MCF 10A (cell line): ENCODE results near the gene SHISA3. TPM values are rescaled to one million over a fixed set of nuclear protein-coding genes. Genes with fewer than 3 reads are reported as not detected.
"Not testable (repeated sequence)": the region's sequence is repeated elsewhere in the genome, so short reads cannot be mapped to it uniquely, and the experiment has no call there.

Experiments used
- BruUV-seq: library from RNA; stranded (reverse); fragments of 400-500 nt; replicated peaks from 2 replicates; lab custom pipeline; 2021; lab: Mats Ljungman, UMichigan
- CTCF ChIA-PET: fragments of 300-600 bp; sonication (Branson Sonifier 250); formaldehyde crosslinking; extraction: SDS; loops from one replicate; lab custom pipeline; 2021; ENCODE audit warnings: antibody characterized with exemption, inconsistent platforms; lab: Yijun Ruan, JAX
- POLR2A ChIA-PET: fragments of 300-600, 350-650 bp; sonication (Branson Sonifier 250); formaldehyde crosslinking; extraction: SDS; loops from one replicate; lab custom pipeline; 2020; ENCODE audit warnings: antibody characterized with exemption, inconsistent platforms; lab: Yijun Ruan, JAX
- DNase-seq: peaks from one replicate; pipeline ENCODE4 v3.0.0-alpha.2; 2018; ENCODE audit not compliant: unreplicated experiment
- H3K27ac Mint-ChIP-seq: one replicate; pipeline ENCODE4 v1.8.0; 2022; ENCODE audit warnings: mild to moderate bottlenecking, low read depth, mixed read lengths; ENCODE audit not compliant: unreplicated experiment
- H3K27me3 Mint-ChIP-seq: one replicate; pipeline ENCODE4 v1.8.0; 2022; ENCODE audit warnings: mixed read lengths; ENCODE audit not compliant: insufficient read depth, unreplicated experiment
- H3K36me3 Mint-ChIP-seq: one replicate; pipeline ENCODE4 v1.8.0; 2022; ENCODE audit warnings: mild to moderate bottlenecking, moderate library complexity, mixed read lengths; ENCODE audit not compliant: insufficient read depth, unreplicated experiment
- H3K4me1 Mint-ChIP-seq: one replicate; pipeline ENCODE4 v1.8.0; 2022; ENCODE audit warnings: mixed read lengths; ENCODE audit not compliant: insufficient read depth, unreplicated experiment
- H3K4me3 Mint-ChIP-seq: one replicate; pipeline ENCODE4 v1.8.0; 2022; ENCODE audit warnings: mild to moderate bottlenecking, moderate library complexity, mixed read lengths; ENCODE audit not compliant: unreplicated experiment
- H3K9me3 Mint-ChIP-seq: one replicate; pipeline ENCODE4 v1.8.0; 2022; ENCODE audit warnings: mixed read lengths; ENCODE audit not compliant: unreplicated experiment
- CTCF ChIP-seq: fragments of 200-600 bp; IDR thresholded peaks from one replicate; pipeline ENCODE4 v1.8.0; 2022; ENCODE audit warnings: antibody characterized with exemption, mild to moderate bottlenecking; ENCODE audit not compliant: unreplicated experiment
- intact Hi-C: fragments of 100-400 bp; cut with micrococcal nuclease; formaldehyde crosslinking; loops from 2 replicates; pipeline ENCODE4 v1.14.1; 2022
- total RNA-seq: library from RNA; stranded (reverse); gene quantifications from 2 replicates; pipeline ENCODE4 v1.2.3, GENCODE V29; 2022

The SHISA3 gene
- total RNA-seq, 1 experiment from 2014 or later: not detected

GRCh38 chr4:42371305-42372252, 25.7 kb upstream of the SHISA3 start:
- Mint-ChIP-seq H3K4me3 (no peak overlapping the region), H3K27ac (no peak overlapping the region), H3K27me3 (no peaks in the 10 kb centered on the region), H3K36me3 (no peaks in the 10 kb centered on the region), H3K9me3 (no peaks in the 10 kb centered on the region), H3K4me1 (no peaks in the 10 kb centered on the region)
- BruUV-seq: no TSS peak
- ChIA-PET CTCF (interaction anchor here (0.6 to 10.2 kb wide), 54 partner anchors 8 to 688 kb away, joined by 3 to 220 read pairs (median 4); no protein-coding TSS in a partner anchor), POLR2A (interaction anchor here (0.6 to 1.4 kb wide), 5 partner anchors 90 to 155 kb away, joined by 4 to 5 read pairs (median 4); no protein-coding TSS in a partner anchor)
- intact Hi-C loops: loop anchor here (1.0 to 2.0 kb wide), 2 partner anchors 89 to 148 kb away; no protein-coding TSS in a partner anchor
- TF ChIP-seq CTCF: peak; percentile 46
- peak; percentile 59 for DNase-seq

- H3K9me3 Mint-ChIP-seq, H3K36me3 Mint-ChIP-seq: not testable (repeated sequence)
These were observed 25.0 kb upstream of the SHISA3 start for GRCh38 chr4:42372303-42372702.

GRCh38 chr4:42377497-42377896, 19.8 kb upstream of the SHISA3 start:
- no peak for TF ChIP-seq CTCF
- ChIA-PET POLR2A (no interaction called here), CTCF (interaction anchor here (2.6 kb wide), 1 partner anchor 142 kb away, joined by 9 read pairs; no protein-coding TSS in a partner anchor)
- Mint-ChIP-seq H3K36me3 (no peaks in the 10 kb centered on the region), H3K4me1 (no peaks in the 10 kb centered on the region), H3K4me3 (no peak overlapping the region), H3K27me3 (no peaks in the 10 kb centered on the region), H3K9me3 (no peaks in the 10 kb centered on the region), H3K27ac (no peak overlapping the region)
- intact Hi-C loops: no loop called here
- DNase-seq: no peak
- BruUV-seq: no TSS peak

More at GRCh38 chr4:42372303-42372702, 25.0 kb upstream of the SHISA3 start:
- DNase-seq, BruUV-seq, intact Hi-C loops, H3K4me3 Mint-ChIP-seq, H3K27ac Mint-ChIP-seq, H3K27me3 Mint-ChIP-seq, H3K4me1 Mint-ChIP-seq: not testable (repeated sequence)
- ChIA-PET POLR2A (interaction anchor here (1.3 kb wide), 2 partner anchors 90 to 147 kb away, joined by 4 read pairs; no protein-coding TSS in a partner anchor), CTCF (interaction anchor here (0.6 to 10.2 kb wide), 28 partner anchors 7 to 689 kb away, joined by 3 to 220 read pairs (median 6); no protein-coding TSS in a partner anchor)

- CTCF ChIA-PET: interaction anchor here (1.2 to 1.4 kb wide), 2 partner anchors 10 to 140 kb away, joined by 3 to 12 read pairs; no protein-coding TSS in a partner anchor
- no peaks in the 10 kb centered on the region for H3K36me3 Mint-ChIP-seq
- no peak for DNase-seq
- H3K4me3 Mint-ChIP-seq: no peak overlapping the region
- no peaks in the 10 kb centered on the region for H3K27me3 Mint-ChIP-seq
- BruUV-seq: no TSS peak
- no peak for TF ChIP-seq CTCF
- no peak overlapping the region for H3K27ac Mint-ChIP-seq
- H3K4me1 Mint-ChIP-seq: no peaks in the 10 kb centered on the region
- intact Hi-C loops: no loop called here
- POLR2A ChIA-PET: no interaction called here
- peaks cover 10% of the 10 kb centered on the region for H3K9me3 Mint-ChIP-seq
These were observed 15.6 kb upstream of the SHISA3 start for GRCh38 chr4:42381666-42382065.
